ENCODE measurements around the gene CYGB. TPM values are rescaled to one million over a fixed set of nuclear protein-coding genes. Genes with fewer than 3 reads are reported as not detected.

The CYGB gene
- not detected in 2 replicates for total RNA-seq

DNA sequence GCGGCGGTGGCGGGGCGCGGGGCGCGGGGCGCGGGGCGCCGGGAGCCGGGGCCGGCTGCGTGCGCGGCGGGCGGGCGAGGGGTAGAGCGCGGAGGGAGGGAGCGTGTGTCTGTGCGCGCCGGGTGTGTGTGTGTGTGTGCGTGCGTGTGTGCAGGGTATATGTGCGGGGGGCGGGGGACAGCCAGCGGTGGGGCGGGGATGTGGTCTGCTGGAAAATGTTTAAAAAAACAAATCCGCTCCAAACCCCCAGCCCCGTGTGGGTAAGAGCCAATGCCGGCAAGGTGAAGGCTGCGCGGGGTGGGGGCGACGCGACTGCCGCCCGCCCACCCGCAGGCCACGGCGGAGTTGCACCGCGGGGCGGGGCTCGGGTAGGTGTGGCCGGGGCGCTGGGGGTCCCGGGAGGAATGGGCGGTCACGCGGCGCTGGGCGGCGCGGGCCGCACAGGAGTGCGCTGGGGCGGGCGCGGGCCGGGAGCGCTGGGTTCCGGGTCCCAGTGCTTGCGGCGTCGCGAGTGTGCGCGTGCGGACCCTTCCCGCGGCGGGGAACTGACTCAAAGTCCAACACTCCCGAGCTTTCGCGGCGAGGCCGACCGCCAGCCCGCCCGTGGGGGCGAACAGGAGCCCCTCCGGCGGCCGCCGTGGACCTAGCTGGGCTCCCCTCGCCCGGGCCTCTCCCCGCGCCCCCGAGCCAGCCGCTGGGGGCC, at the start of gene CYGB:
TSS of gene CYGB (minus strand) at position 132 of the 703 bp plus-strand sequence. CDS start 167 bp downstream, outside the sequence.
- H3K4me1 Mint-ChIP-seq = no peaks in the 10 kb centered on the region
- no peaks in the 10 kb centered on the region for H3K9me3 Mint-ChIP-seq
- peak; percentile 67 for DNase-seq
- H3K4me3 Mint-ChIP-seq = no peak within 1 kb of the TSS
- intact Hi-C loops (cut with micrococcal nuclease) = no loop called here
- H3K36me3 Mint-ChIP-seq (ENCODE audit: low read depth) = no peaks in the 10 kb centered on the region
- no peak within 1 kb of the TSS for H3K27ac Mint-ChIP-seq
- H3K27me3 Mint-ChIP-seq = peaks cover 56% of the 10 kb centered on the region

DNA sequence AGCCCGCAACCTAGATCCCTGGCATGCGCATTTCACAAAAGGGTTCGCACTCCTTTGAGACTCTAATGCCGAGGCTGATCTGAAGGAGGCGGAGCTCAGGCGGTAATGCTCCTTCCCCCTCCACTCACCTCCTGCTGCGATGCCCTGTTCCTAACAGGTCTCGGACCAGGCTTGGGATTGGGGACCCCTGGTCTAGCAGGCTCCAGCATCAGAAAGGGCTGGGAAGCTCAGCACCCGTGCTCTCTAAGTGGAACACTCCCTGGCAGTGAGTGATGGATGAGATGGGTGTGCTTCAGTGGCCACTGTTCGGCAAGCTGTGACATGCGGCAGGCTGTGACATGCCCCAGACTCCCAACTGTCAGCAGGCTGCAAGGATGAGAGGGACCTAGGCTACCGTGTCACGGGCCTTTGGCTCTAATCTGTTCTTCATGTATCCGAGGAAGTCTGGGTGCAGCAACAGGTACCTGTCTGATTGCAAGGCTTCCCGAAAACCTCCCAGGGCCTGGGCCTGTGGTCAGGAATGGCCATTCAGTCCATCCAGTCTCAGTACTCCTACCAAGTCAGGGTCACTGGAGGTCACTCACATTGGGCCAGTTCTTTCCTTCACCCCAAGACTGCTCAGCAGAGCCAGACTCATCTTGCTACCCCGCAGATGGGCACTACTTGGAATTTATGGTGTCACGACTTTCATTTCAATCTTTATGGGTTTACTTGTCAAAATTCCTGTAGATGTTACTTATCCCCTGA, 49.4 kb upstream of the CYGB start:
- Mint-ChIP-seq H3K4me1 (peaks cover 1% of the 10 kb centered on the region), H3K27me3 (peaks cover 68% of the 10 kb centered on the region), H3K9me3 (no peaks in the 10 kb centered on the region), H3K36me3 (ENCODE audit: low read depth) (no peaks in the 10 kb centered on the region), H3K27ac (no peak overlapping the region), H3K4me3 (no peak overlapping the region)
- DNase-seq = no peak
- intact Hi-C loops (cut with micrococcal nuclease) = loop anchor here (5.0 kb wide), 1 partner anchor 35 kb away; no protein-coding TSS in a partner anchor

DNA sequence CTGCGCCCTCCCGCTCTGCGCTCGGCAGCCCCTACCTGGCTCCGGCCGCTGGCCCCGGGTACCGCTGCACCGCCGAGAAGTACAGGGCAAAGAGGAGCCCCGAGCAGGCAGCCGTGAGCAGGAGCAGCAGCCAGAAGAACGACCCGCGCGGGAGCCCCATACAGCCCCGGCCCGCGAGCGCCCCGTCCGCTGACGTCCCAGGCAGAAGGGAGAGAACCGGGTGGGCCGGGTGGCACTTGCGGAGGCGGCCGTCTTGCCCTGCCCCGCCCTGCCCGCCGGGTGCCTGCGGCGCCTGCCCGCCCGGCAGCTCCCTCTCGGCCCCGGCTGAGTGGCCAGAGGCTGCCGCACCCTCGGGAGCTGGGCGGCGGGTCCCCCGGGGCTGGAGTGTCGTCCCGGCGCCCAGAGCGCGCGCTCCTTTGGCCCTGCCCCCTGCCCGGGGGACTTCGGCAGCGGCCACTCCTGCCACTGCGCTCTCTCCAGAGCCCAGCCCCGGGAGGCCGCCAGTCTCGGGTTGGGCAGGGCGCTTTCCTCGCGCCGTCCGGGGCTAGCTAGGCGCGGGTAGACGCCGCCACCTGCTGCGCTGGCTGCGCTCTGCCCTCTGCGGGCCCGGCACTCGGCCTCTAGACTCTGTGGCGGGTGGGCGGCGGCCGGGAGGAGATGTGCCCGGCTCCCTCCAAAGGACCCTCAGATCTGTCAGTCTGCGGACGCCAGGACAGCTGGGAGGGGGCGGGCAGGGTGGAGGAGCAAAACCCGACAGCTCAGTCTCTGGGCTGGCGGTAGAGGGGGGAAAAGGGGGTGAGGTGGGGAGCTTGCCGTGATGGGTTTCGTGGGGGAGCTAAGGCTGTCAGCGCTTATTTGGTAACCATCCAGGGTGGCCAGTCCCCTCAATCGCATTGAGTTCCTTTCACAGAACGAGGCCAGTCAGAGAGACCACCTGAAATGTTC, 48.4 kb upstream of the CYGB start, which contains the start of gene ST6GALNAC2:
TSS of gene ST6GALNAC2 (minus strand) at position 212 of the 945 bp plus-strand sequence. CDS start at position 160, 52 bp downstream.
- Mint-ChIP-seq H3K27me3 (peaks cover 70% of the 10 kb centered on the region), H3K9me3 (no peaks in the 10 kb centered on the region), H3K4me3 (peak within 1 kb of the TSS; percentile 74), H3K4me1 (peaks cover 1% of the 10 kb centered on the region), H3K27ac (no peak within 1 kb of the TSS), H3K36me3 (ENCODE audit: low read depth) (no peaks in the 10 kb centered on the region)
- intact Hi-C loops (cut with micrococcal nuclease) = loop anchor here (5.0 kb wide), 1 partner anchor 36 kb away; no protein-coding TSS in a partner anchor
- DNase-seq = peak; percentile 78

DNA sequence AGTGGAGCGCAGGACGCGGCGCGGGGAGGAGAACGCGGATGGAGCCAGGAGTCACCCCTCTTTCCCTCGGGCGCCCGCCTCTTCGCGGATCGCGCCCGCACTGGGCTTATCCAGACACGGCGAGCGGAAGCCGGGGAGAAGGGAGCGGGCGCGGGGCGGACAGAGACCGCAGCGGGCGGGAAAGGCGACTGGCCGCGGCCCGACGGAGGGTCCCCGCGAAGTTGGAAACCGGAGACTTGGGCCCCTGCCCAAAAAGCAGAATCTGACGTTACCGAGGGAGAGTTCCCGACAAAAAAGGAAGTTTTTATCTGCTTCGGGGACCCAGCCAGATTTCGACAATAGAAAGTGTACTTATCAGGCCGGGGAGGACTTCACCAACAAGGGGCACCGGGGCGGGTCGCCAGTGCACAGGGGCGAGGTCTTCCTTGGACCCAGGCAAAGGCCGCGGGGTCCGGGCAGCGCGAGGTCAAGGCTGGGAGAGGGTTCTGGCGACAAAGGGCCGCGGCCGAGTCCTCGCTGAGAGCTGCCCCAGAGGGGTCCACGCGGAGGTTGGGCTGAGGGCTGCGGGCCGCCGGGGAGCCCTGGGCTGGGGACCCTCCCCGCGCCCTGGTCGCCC, 47.6 kb upstream of the CYGB start:
- peaks cover 1% of the 10 kb centered on the region for H3K4me1 Mint-ChIP-seq
- no peaks in the 10 kb centered on the region for H3K36me3 Mint-ChIP-seq (ENCODE audit: low read depth)
- no peaks in the 10 kb centered on the region for H3K9me3 Mint-ChIP-seq
- peak overlapping the region; percentile 74 for H3K4me3 Mint-ChIP-seq
- no peak overlapping the region for H3K27ac Mint-ChIP-seq
- H3K27me3 Mint-ChIP-seq = peaks cover 70% of the 10 kb centered on the region
- intact Hi-C loops (cut with micrococcal nuclease) = loop anchor here (5.0 kb wide), 1 partner anchor 37 kb away; no protein-coding TSS in a partner anchor
- peak; percentile 76 for DNase-seq

DNA sequence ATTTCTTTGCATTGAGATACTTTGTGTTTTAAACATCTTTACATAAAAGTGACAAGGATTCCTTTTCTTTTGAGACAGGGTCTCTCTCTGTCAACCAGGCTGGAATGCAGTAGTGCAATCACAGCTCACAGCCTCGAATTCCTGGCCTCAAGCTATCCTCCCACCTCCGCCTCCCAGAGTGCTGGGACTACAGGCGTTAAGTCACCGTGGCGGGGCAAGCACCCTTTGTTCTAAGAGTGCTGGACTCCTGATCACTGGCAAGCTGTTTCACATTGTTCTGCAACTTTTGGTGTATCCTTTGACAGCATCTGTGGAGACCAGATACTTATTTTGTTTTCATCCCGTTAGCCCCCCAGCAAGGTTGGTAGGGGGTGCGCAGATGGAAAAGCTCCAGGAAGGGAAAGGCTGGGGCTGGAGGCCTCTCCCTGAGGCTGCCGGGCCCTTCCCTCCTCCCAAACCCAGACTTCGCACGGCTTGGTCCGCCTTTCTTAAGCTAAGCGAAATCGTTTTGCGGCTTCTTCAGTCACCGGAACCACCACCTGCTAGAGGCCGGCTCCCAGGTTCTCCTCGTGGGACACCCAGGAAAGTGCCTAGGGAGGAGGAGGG, 47.0 kb upstream of the CYGB start:
- no peak overlapping the region for H3K27ac Mint-ChIP-seq
- DNase-seq = no peak
- peaks cover 65% of the 10 kb centered on the region for H3K27me3 Mint-ChIP-seq
- H3K4me3 Mint-ChIP-seq = peak overlapping the region; percentile 74
- intact Hi-C loops (cut with micrococcal nuclease) = loop anchor here (5.0 kb wide), 1 partner anchor 38 kb away; no protein-coding TSS in a partner anchor
- H3K36me3 Mint-ChIP-seq (ENCODE audit: low read depth) = no peaks in the 10 kb centered on the region
- H3K4me1 Mint-ChIP-seq = peaks cover 5% of the 10 kb centered on the region
- H3K9me3 Mint-ChIP-seq = no peaks in the 10 kb centered on the region

DNA sequence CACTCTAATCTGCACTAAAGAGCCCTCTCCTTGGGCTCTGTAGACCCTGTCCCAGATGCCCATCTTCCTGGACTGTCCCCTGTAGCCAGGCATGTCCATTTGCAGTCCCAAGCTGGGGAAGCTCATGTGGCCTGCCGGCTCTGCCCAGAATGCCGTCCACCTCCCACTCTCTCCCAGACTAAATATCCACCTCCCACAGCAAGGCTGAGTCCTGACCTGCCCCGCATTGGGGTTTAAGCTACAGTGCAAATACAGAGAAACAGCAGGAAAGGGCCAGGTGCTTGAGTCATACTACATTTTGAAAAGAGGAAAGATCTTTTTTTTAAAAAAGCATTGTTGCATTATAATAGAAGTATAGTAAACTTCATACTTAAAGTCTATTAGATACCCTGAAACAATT, 45.2 kb upstream of the CYGB start:
- Mint-ChIP-seq H3K4me3 (no peak overlapping the region), H3K27me3 (peaks cover 49% of the 10 kb centered on the region), H3K27ac (no peak overlapping the region), H3K4me1 (peaks cover 10% of the 10 kb centered on the region), H3K9me3 (no peaks in the 10 kb centered on the region), H3K36me3 (ENCODE audit: low read depth) (no peaks in the 10 kb centered on the region)
- no peak for DNase-seq
- intact Hi-C loops (cut with micrococcal nuclease) = no loop called here

DNA sequence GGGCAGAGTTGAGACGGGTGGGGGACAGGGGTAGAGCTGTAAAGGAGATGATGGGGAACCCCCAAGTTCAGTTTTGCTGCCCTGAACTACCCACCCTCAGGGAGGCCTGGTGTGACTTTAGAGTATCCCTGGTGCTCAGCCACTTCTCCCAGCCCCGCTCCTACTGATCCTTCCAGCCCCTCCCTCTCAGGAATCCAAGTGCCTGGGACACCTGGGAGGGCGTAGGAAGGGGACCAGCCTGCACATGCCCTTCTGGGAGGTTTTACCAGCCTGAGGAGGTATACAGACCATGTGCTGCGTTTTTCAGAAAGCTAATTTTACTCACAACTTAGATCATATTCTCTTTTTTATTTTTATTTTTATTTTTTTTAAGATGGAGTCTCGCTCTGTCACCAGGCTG, 44.0 kb upstream of the CYGB start:
- DNase-seq = no peak
- no peak overlapping the region for H3K4me3 Mint-ChIP-seq
- no peaks in the 10 kb centered on the region for H3K36me3 Mint-ChIP-seq (ENCODE audit: low read depth)
- no peak overlapping the region for H3K27ac Mint-ChIP-seq
- peaks cover 38% of the 10 kb centered on the region for H3K27me3 Mint-ChIP-seq
- H3K4me1 Mint-ChIP-seq = peaks cover 10% of the 10 kb centered on the region
- intact Hi-C loops (cut with micrococcal nuclease) = no loop called here
- no peaks in the 10 kb centered on the region for H3K9me3 Mint-ChIP-seq

DNA sequence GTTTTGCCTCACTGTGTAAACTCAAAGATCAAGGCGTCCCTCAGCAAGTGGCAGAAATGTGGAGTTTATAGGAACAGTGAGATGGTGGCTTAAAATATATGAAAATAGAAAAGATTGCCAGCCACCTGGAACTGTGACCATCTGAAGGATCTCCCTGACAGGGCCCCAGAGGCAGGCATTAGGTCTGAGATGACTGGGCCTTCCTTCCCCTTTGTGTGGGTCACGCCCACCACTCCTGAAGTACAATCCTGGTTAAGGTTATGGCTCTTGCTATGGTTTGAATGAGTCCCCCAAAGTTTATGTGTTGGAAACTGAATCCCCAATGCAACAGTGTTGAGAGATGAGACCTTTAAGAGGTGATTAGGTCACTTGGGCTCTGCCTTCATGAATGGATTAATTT, 41.8 kb upstream of the CYGB start:
- H3K9me3 Mint-ChIP-seq = no peaks in the 10 kb centered on the region
- peaks cover 9% of the 10 kb centered on the region for H3K4me1 Mint-ChIP-seq
- no peak overlapping the region for H3K27ac Mint-ChIP-seq
- intact Hi-C loops (cut with micrococcal nuclease) = no loop called here
- no peak overlapping the region for H3K4me3 Mint-ChIP-seq
- DNase-seq = no peak
- H3K27me3 Mint-ChIP-seq = peaks cover 24% of the 10 kb centered on the region
- no peaks in the 10 kb centered on the region for H3K36me3 Mint-ChIP-seq (ENCODE audit: low read depth)

DNA sequence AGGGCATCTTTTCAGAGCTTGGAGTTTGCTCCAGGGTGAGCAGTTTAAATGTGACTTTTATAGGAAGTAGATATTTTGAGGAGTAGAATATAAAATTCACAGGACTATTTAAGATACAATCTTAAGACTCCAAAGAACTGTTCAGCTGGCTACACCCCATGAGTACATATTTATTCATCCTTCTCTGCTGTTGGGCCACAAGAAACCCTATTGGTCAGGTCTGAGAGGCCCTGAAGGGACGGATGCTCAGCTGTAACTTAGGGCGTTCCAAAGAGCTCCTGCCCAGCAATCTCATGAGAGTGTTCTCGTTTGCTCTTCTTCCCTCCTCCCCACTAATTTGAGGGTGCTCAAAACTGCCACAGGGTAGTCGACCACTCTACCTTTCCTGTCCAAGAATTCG, 40.9 kb upstream of the CYGB start:
- Mint-ChIP-seq H3K27ac (no peak overlapping the region), H3K4me1 (peaks cover 9% of the 10 kb centered on the region), H3K27me3 (peaks cover 15% of the 10 kb centered on the region), H3K9me3 (no peaks in the 10 kb centered on the region), H3K36me3 (ENCODE audit: low read depth) (no peaks in the 10 kb centered on the region), H3K4me3 (no peak overlapping the region)
- no peak for DNase-seq
- intact Hi-C loops (cut with micrococcal nuclease) = no loop called here

DNA sequence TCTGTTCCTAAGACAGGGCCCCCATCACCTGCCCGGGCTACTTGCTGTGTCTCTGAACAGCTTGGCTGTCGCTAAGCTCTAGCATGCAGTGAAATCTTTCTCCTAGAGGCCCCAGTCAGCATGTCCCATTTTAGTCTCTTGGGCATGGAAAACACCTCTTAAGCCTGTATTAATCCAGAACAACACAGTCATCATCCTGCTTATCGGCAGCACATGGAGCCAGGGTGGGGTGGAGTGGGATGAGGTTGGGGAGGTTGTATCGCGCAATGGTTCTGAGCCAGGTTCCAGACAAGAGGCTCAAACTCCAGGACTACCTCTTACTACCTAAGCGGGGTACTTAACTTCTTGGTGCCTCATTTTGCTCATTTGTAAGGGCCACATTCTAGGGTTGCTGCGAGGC, 40.4 kb upstream of the CYGB start:
- H3K27ac Mint-ChIP-seq = no peak overlapping the region
- H3K36me3 Mint-ChIP-seq (ENCODE audit: low read depth) = no peaks in the 10 kb centered on the region
- intact Hi-C loops (cut with micrococcal nuclease) = no loop called here
- DNase-seq = no peak
- no peaks in the 10 kb centered on the region for H3K9me3 Mint-ChIP-seq
- H3K27me3 Mint-ChIP-seq = peaks cover 11% of the 10 kb centered on the region
- H3K4me1 Mint-ChIP-seq = peaks cover 9% of the 10 kb centered on the region
- H3K4me3 Mint-ChIP-seq = no peak overlapping the region

DNA sequence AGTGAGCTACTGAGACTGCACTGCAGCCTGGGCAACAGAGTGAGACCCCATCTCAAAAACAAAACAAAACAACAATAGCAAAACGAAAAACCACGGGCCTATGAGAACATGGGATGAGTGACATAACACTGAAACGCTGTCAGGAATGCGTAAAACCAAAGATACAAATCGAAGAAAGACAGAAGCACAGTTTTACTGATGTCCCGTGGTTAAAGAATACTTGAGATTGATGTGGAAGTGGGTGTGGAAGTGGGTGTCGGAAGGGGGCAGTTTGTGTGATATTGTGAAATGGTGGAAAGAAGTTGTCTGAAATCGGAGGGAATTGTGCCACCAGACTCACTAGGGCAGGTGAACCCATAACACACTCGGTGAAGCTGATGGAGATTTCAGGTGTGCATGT, 38.7 kb upstream of the CYGB start:
- Mint-ChIP-seq H3K4me3 (no peak overlapping the region), H3K9me3 (no peaks in the 10 kb centered on the region), H3K36me3 (ENCODE audit: low read depth) (no peaks in the 10 kb centered on the region), H3K27me3 (peaks cover 1% of the 10 kb centered on the region), H3K4me1 (peaks cover 9% of the 10 kb centered on the region), H3K27ac (no peak overlapping the region)
- intact Hi-C loops (cut with micrococcal nuclease) = no loop called here
- no peak for DNase-seq

DNA sequence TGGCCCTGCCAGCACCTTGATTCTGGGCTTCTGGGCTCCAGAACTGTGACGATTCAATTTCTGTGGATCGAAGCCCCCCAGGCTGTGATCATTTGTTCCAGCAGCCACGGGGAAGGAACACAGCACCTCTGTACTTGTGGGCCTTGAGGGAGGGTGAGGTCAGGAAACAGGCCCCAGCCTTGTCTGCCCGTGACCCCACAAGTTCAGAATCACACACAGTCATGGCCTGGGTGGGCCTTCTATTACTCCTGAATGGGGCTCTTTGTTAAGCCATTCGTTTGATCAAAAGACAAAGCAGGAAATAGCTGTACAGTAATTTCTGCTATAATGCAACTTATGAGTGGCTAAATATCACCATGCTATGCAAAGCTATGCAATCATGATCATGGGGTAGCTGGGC, 38.1 kb upstream of the CYGB start:
- intact Hi-C loops (cut with micrococcal nuclease) = no loop called here
- H3K4me1 Mint-ChIP-seq = peaks cover 9% of the 10 kb centered on the region
- no peak overlapping the region for H3K27ac Mint-ChIP-seq
- no peaks in the 10 kb centered on the region for H3K36me3 Mint-ChIP-seq (ENCODE audit: low read depth)
- no peaks in the 10 kb centered on the region for H3K9me3 Mint-ChIP-seq
- H3K4me3 Mint-ChIP-seq = no peak overlapping the region
- no peak for DNase-seq
- H3K27me3 Mint-ChIP-seq = no peaks in the 10 kb centered on the region

DNA sequence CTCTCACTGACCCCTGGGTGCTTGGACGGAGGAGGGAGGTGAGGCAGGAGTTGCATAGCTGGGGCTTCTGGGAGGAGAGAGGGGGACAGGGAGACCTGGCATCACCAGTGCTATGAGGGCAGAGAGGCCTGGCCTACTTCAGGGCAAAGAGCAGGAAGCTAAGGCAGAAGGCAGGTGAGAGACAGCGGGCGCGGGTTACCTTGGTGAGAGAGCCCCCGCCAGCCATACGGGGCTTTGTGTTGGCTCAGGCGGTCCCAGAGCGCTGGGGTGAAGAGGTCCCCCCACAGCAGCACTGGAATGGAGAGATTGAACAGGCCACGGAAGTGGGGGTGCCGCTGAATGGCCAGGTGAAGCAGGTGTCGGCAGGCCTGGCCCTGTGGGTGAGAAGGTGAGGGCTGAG, 36.7 kb upstream of the CYGB start:
- no peaks in the 10 kb centered on the region for H3K36me3 Mint-ChIP-seq (ENCODE audit: low read depth)
- H3K9me3 Mint-ChIP-seq = no peaks in the 10 kb centered on the region
- intact Hi-C loops (cut with micrococcal nuclease) = no loop called here
- H3K27ac Mint-ChIP-seq = no peak overlapping the region
- no peaks in the 10 kb centered on the region for H3K27me3 Mint-ChIP-seq
- H3K4me3 Mint-ChIP-seq = no peak overlapping the region
- peaks cover 2% of the 10 kb centered on the region for H3K4me1 Mint-ChIP-seq
- DNase-seq = no peak
